CD14-positive monocyte (primary cell): ENCODE measurements around the gene LMX1B. TPM values are rescaled to one million over a fixed set of nuclear protein-coding genes. Genes with fewer than 3 reads are reported as not detected.

Experiments used
- DNase-seq, 3 donors: peaks; one replicate each; pipeline ENCODE4 v3.0.0-alpha.2; 2011 to 2022
- H2AFZ ChIP-seq: 2 replicates; pipeline ENCODE4 v1.6.0; 2012; ENCODE audit warnings: mild to moderate bottlenecking, low read depth, low read length, inconsistent platforms; ENCODE audit not compliant: insufficient read depth, poor library complexity, severe bottlenecking
- H3K27ac ChIP-seq, 2 donors: 1 replicate in 1 of 2; 2 replicates in 1 of 2; pipeline ENCODE4 v1.5.1; 2012 to 2013; ENCODE audit warnings: low read length in 2 of 2, control low read depth in 1 of 2, inconsistent platforms in 1 of 2, low read depth in 1 of 2, mild to moderate bottlenecking in 1 of 2
- H3K27me3 ChIP-seq, 2 donors: one replicate each; pipeline versions ENCODE4 v1.6.0 to v1.6.1; 2011 to 2013; ENCODE audit warnings: low read length in 2 of 2; ENCODE audit not compliant: control insufficient read depth in 2 of 2, insufficient read depth in 2 of 2
- H3K36me3 ChIP-seq, 2 donors: replicated peaks in 1 of 2; 1 replicate in 1 of 2; 2 replicates in 1 of 2; pipeline versions ENCODE4 v1.5.1 to v1.6.1; 2012 to 2013; ENCODE audit warnings: low read length in 2 of 2, control low read depth in 1 of 2, inconsistent platforms in 1 of 2, mild to moderate bottlenecking in 1 of 2; ENCODE audit not compliant: insufficient read depth in 2 of 2, control insufficient read depth in 1 of 2
- H3K4me1 ChIP-seq, 2 donors: 1 replicate in 1 of 2; 2 replicates in 1 of 2; pipeline versions ENCODE4 v1.5.1 to v1.6.1; 2012 to 2013; ENCODE audit warnings: low read length in 2 of 2, control low read depth in 1 of 2, inconsistent platforms in 1 of 2, mild to moderate bottlenecking in 1 of 2, moderate library complexity in 1 of 2; ENCODE audit not compliant: insufficient read depth in 2 of 2, control insufficient read depth in 1 of 2
- H3K4me2 ChIP-seq: replicated peaks from 2 replicates; pipeline ENCODE3; 2012; ENCODE audit warnings: low read length, moderate library complexity, mild to moderate bottlenecking; ENCODE audit not compliant: poor library complexity, severe bottlenecking; ENCODE audit errors: extremely low read depth
- H3K4me3 ChIP-seq, 3 experiments: fragments of 200-600 bp in 1 of 3; sonication (generic) in 1 of 3; replicated peaks in 1 of 3; 1 replicate in 2 of 3; 2 replicates in 1 of 3; pipeline ENCODE4 v1.5.1; 2011 to 2013; ENCODE audit warnings: low read length in 3 of 3, mild to moderate bottlenecking in 3 of 3, control low read depth in 2 of 3, low read depth in 2 of 3, inconsistent platforms in 1 of 3, moderate library complexity in 1 of 3
- H3K79me2 ChIP-seq: 2 replicates; pipeline ENCODE4 v1.6.0; 2012; ENCODE audit warnings: mild to moderate bottlenecking, control low read depth, inconsistent platforms, low read length, moderate library complexity; ENCODE audit not compliant: insufficient read depth
- H3K9ac ChIP-seq: 2 replicates; pipeline ENCODE4 v1.6.0; 2017; ENCODE audit warnings: low read length, mild to moderate bottlenecking; ENCODE audit not compliant: insufficient read depth, poor library complexity, severe bottlenecking
- H3K9me3 ChIP-seq, 2 donors: replicated peaks in 1 of 2; 1 replicate in 1 of 2; 2 replicates in 1 of 2; pipeline versions ENCODE4 v1.5.1 to v1.6.1; 2012 to 2013; ENCODE audit warnings: low read length in 2 of 2, control low read depth in 1 of 2; ENCODE audit not compliant: control insufficient read depth in 1 of 2, insufficient read depth in 1 of 2
- H4K20me1 ChIP-seq: 2 replicates; pipeline ENCODE4 v1.6.0; 2012; ENCODE audit warnings: mild to moderate bottlenecking, low read length, control low read depth, moderate library complexity; ENCODE audit not compliant: insufficient read depth
- H3K27ac Mint-ChIP-seq, 7 donors: one replicate each; pipeline ENCODE4 v1.8.0; 2020; ENCODE audit warnings: mild to moderate bottlenecking in 7 of 7, mixed read lengths in 7 of 7, moderate library complexity in 6 of 7, inconsistent platforms in 2 of 7
- H3K27me3 Mint-ChIP-seq, 3 donors: one replicate each; pipeline ENCODE4 v1.8.0; 2021 to 2022; ENCODE audit warnings: low read depth in 3 of 3, mild to moderate bottlenecking in 3 of 3, mixed read lengths in 3 of 3, moderate library complexity in 3 of 3, inconsistent platforms in 1 of 3
- H3K36me3 Mint-ChIP-seq, 2 donors: one replicate each; pipeline ENCODE4 v1.8.0; 2020; ENCODE audit warnings: mixed read lengths in 2 of 2, inconsistent platforms in 1 of 2, mild to moderate bottlenecking in 1 of 2
- H3K4me1 Mint-ChIP-seq: one replicate; pipeline ENCODE4 v1.8.0; 2020; ENCODE audit warnings: mild to moderate bottlenecking, mixed read lengths
- H3K4me3 Mint-ChIP-seq, 2 donors: one replicate each; pipeline ENCODE4 v1.8.0; 2020; ENCODE audit warnings: mild to moderate bottlenecking in 2 of 2, mixed read lengths in 2 of 2, moderate library complexity in 1 of 2
- H3K9me3 Mint-ChIP-seq, 7 donors: one replicate each; pipeline ENCODE4 v1.8.0; 2020 to 2022; ENCODE audit warnings: mixed read lengths in 7 of 7, mild to moderate bottlenecking in 6 of 7, moderate library complexity in 6 of 7, inconsistent platforms in 2 of 7
- whole genome bisulfite sequencing: methylation state at CpG from one replicate; pipeline ENCODE4 v1.1.5; 2013; ENCODE audit warnings: missing lambda C conversion rate; ENCODE audit not compliant: insufficient coverage; 5-methylcytosine and 5-hydroxymethylcytosine counted together
- intact Hi-C, 2 donors: fragments of 100-400 bp; cut with micrococcal nuclease; formaldehyde crosslinking; loops; one replicate each; pipeline versions ENCODE4 v1.15.0 to v1.15.1; 2023
- polyA plus RNA-seq, 3 donors: library from polyadenylated mRNA; depleted of rRNA in 1 of 3; unstranded in 2 of 3; stranded (reverse) in 1 of 3; fragments of 300-500 nt in 2 of 3; fragments of >200 nt in 1 of 3; fragmentation: Illumina TruSeq in 2 of 3; gene quantifications; 1 replicate in 2 of 3; 2 replicates in 1 of 3; pipeline ENCODE4 v1.2.3, GENCODE V29; 2012 to 2021
- TF ChIP-seq, protein P1 (sequence below): fragments of 200-600 bp; IDR thresholded peaks from one replicate; pipeline ENCODE4 v1.8.0; 2022; ENCODE audit warnings: antibody characterized with exemption, mild to moderate bottlenecking

LMX1B gene
- polyA plus RNA-seq, 3 donors, result not detected

DNA sequence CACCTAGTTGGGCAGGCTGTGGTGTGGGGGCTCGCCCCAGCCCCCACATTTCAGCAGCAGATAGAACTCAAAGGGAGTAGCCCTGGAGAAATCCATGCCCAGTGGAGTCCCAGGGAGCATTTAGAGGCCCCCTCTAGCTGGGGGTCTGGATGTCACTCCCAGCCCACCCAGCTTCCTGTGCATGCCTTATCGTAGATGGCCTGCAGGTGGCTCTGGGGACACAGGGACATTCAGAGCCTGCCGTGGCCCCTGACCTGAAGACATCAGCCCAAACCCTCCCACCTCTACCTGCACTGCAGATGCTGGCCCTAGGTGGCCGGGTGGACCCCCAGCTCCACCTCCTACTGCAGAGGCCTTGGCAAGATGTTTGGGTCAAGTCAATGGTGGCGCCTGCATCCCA, 49.0 kb upstream of the LMX1B start:
- no peaks in the 10 kb centered on the region for H3K36me3 Mint-ChIP-seq
- Histone ChIP-seq H4K20me1 (no peaks in the 10 kb centered on the region), H3K27ac (no peak overlapping the region), H3K4me2 (no peak overlapping the region), H3K9ac (no peak overlapping the region), H3K79me2 (no peaks in the 10 kb centered on the region), H3K4me3 (no peak overlapping the region), H3K4me1 (peaks cover 14 to 16% of the 10 kb centered on the region in 2 donors), H3K27me3 (peaks cover 0 to 3% of the 10 kb centered on the region in 2 donors), H3K36me3 (no peaks in the 10 kb centered on the region), H2AFZ (no peak overlapping the region), H3K9me3 (no peaks in the 10 kb centered on the region)
- peaks cover 3 to 9% (median 6%) of the 10 kb centered on the region in 3 donors for H3K27me3 Mint-ChIP-seq
- H3K9me3 Mint-ChIP-seq, result peaks cover 0 to 2% (median 0%) of the 10 kb centered on the region in 7 donors
- H3K4me1 Mint-ChIP-seq, result peaks cover 19% of the 10 kb centered on the region
- no peak overlapping the region for H3K4me3 Mint-ChIP-seq
- DNase-seq, result no peak
- intact Hi-C loops, result no loop called here
- 39% methylated on average over 2 of the region's 5 CpGs for WGBS
- TF ChIP-seq, protein P1, sequence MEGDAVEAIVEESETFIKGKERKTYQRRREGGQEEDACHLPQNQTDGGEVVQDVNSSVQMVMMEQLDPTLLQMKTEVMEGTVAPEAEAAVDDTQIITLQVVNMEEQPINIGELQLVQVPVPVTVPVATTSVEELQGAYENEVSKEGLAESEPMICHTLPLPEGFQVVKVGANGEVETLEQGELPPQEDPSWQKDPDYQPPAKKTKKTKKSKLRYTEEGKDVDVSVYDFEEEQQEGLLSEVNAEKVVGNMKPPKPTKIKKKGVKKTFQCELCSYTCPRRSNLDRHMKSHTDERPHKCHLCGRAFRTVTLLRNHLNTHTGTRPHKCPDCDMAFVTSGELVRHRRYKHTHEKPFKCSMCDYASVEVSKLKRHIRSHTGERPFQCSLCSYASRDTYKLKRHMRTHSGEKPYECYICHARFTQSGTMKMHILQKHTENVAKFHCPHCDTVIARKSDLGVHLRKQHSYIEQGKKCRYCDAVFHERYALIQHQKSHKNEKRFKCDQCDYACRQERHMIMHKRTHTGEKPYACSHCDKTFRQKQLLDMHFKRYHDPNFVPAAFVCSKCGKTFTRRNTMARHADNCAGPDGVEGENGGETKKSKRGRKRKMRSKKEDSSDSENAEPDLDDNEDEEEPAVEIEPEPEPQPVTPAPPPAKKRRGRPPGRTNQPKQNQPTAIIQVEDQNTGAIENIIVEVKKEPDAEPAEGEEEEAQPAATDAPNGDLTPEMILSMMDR, result peak; percentile 19
- H3K27ac Mint-ChIP-seq, result no peak overlapping the region

DNA sequence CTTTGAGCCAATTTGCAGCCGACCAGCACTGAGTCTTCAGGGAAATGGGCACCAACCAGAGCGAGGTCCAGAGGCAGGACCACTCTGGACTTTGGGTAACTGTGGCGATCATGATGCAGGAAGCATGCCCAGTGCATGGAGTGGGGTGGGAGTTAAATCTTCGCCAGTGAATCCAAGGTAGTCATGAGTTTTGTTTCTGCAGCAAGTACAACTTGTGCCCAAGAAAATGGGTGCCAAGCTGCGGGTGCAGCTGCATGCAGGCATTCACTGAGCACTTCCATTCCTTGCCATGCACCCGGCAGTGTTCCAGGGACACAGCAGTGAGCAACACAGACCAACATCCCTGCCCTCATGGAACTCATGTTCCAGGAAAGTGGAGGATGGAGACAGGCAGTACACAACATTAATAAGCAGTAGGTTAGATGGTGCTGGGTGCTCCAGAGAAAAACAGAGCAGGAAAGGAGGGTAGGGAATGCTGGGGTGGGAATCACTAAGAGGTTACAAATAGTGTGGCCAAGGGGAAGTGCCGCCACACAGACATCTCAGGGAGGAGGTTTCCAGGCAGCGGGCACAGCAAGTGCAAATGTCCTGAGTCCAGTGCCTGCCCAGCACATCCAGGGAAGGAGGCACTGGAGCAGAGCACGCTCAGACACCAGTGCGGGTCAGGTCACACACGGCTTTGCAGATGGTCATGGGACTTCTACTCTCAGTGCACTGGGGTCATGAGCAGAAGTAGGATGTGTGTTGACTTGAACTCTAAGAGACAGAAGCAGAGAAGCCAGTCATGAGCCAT, 48.2 kb upstream of the LMX1B start:
- Histone ChIP-seq H3K4me2 (no peak overlapping the region), H3K9me3 (no peaks in the 10 kb centered on the region), H3K27me3 (peaks cover 0 to 3% of the 10 kb centered on the region in 2 donors), H3K27ac (no peak overlapping the region), H3K9ac (no peak overlapping the region), H3K36me3 (no peaks in the 10 kb centered on the region), H2AFZ (no peak overlapping the region), H4K20me1 (no peaks in the 10 kb centered on the region), H3K4me3 (no peak overlapping the region), H3K79me2 (no peaks in the 10 kb centered on the region), H3K4me1 (peaks cover 14 to 16% of the 10 kb centered on the region in 2 donors)
- intact Hi-C loops, result no loop called here
- no peak overlapping the region for H3K27ac Mint-ChIP-seq
- H3K36me3 Mint-ChIP-seq, result no peaks in the 10 kb centered on the region
- H3K9me3 Mint-ChIP-seq, result peaks cover 0 to 2% (median 0%) of the 10 kb centered on the region in 7 donors
- DNase-seq, result no peak
- peaks cover 3 to 9% (median 5%) of the 10 kb centered on the region in 3 donors for H3K27me3 Mint-ChIP-seq
- WGBS, result 93% methylated on average over 9 of the region's 11 CpGs
- H3K4me1 Mint-ChIP-seq, result peaks cover 19% of the 10 kb centered on the region
- peak overlapping the region in 1 of 2 donors; percentile 23 for H3K4me3 Mint-ChIP-seq
- TF ChIP-seq, protein P1, result no peak
